ENCODE results near the gene ZNF658. TPM values are rescaled to one million over a fixed set of nuclear protein-coding genes. Genes with fewer than 3 reads are reported as not detected.
A peak's percentile ranks its signal among the peaks of the same experiment; 100 is the strongest.
"Not testable (repeated sequence)": the region's sequence is repeated elsewhere in the genome, so short reads cannot be mapped to it uniquely, and the experiment has no call there.

The ZNF658 gene
- 1 to 10 TPM; 4.0 to 7.9 TPM for total RNA-seq
- 4.6 TPM for polyA plus RNA-seq (2013, experiment 1 of 2)
- polyA plus RNA-seq (2013, experiment 2 of 2) = 5.3 TPM
- long read RNA-seq, experiment 1, full-length matches to known transcripts = 1 of 5 reads
- long read RNA-seq, experiment 1, partial matches to known transcripts = 1 of 5 reads
- long read RNA-seq, experiment 1, other reads (novel, unspliced or antisense) = 3 of 5 reads
- long read RNA-seq, experiment 2, full-length matches to known transcripts = 5 of 6 reads
- long read RNA-seq, experiment 2, partial matches to known transcripts = 0 of 6 reads
- long read RNA-seq, experiment 2, other reads (novel, unspliced or antisense) = 1 of 6 reads
- long read RNA-seq, experiment 3, full-length matches to known transcripts = 8 of 9 reads
- long read RNA-seq, experiment 3, partial matches to known transcripts = 0 of 9 reads
- long read RNA-seq, experiment 3, other reads (novel, unspliced or antisense) = 1 of 9 reads
- long read RNA-seq, experiment 4, partial matches to known transcripts = 0 of 1 reads
- long read RNA-seq, experiment 4, other reads (novel, unspliced or antisense) = 1 of 1 reads

DNA sequence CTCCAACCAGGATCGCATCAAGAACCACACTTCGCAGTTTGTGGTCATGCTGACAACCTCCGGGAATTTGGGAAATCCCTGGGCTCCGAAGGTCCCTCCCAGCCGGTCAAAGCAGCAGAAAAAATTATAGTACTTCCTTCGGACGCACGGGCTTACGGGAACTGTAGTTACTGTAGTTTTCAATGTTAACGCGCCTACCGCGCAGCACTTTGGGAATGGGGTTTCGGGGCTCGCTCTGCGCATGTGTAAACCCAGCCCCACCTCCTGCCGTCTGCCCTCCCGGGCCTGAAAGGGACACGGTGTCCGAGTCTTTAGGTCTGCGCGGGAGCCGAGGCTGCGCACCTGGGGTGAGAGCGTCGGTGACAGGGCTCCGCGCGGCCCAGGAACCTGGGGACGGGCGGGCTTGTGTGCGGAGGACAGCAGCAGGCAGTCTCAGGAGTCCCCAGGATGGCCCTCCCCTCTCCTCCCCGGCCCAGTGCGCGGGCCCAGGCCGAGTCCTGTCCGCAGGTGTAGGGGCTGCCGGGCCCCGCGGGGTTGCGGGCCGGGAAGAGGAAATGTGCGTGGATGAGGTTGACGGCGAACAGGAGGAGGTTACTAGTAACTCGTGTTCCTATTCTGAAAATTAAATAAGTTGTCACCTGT lies at the start of gene ZNF658:
ZNF658 (plus strand) TSS at position 236 of the 642 bp plus-strand sequence. CDS start 2,837 bp downstream, outside the sequence.
- H3K36me3 ChIP-seq (ENCODE audit: control insufficient read depth, insufficient read depth, low read length); H3K9me3 ChIP-seq (ENCODE audit: control insufficient read depth, low read length); H3K27me3 Mint-ChIP-seq (ENCODE audit: insufficient read depth); H3K27me3 ChIP-seq (ENCODE audit: control insufficient read depth, insufficient read depth, low read length, poor library complexity, severe bottlenecking); H3K4me1 ChIP-seq (ENCODE audit: control insufficient read depth, insufficient read depth, low read length); H3K4me1 Mint-ChIP-seq; H3K9me3 Mint-ChIP-seq; H3K9ac ChIP-seq (ENCODE audit: extremely low read depth, low read length, poor library complexity, severe bottlenecking); H3K27ac ChIP-seq (ENCODE audit: low read depth, low read length); H3K36me3 Mint-ChIP-seq (ENCODE audit: low read depth): not testable (repeated sequence)
- peak within 1 kb of the TSS; percentile 80 for H3K4me3 ChIP-seq (ENCODE audit: low read length)
- 0% methylated on average over 33 of the region's 46 CpGs; no CpG with 5 or more reads in 1 of the 2 experiments for WGBS, 2 experiments (ENCODE audit: insufficient coverage in 1 of 2, insufficient read length in 1 of 2)
- Mint-ChIP-seq H3K27ac (peak within 1 kb of the TSS; percentile 35), H3K4me3 (peak within 1 kb of the TSS; percentile 70)
- peak; percentile 91 for DNase-seq

- not testable (repeated sequence) for H3K36me3 ChIP-seq (ENCODE audit: control insufficient read depth, insufficient read depth, low read length); H3K27ac ChIP-seq (ENCODE audit: low read depth, low read length); H3K36me3 Mint-ChIP-seq (ENCODE audit: low read depth); H3K4me3 ChIP-seq (ENCODE audit: low read length); H3K27me3 ChIP-seq (ENCODE audit: control insufficient read depth, insufficient read depth, low read length, poor library complexity, severe bottlenecking); DNase-seq; H3K4me1 ChIP-seq (ENCODE audit: control insufficient read depth, insufficient read depth, low read length); H3K4me3 Mint-ChIP-seq; H3K4me1 Mint-ChIP-seq; H3K9me3 ChIP-seq (ENCODE audit: control insufficient read depth, low read length); H3K9ac ChIP-seq (ENCODE audit: extremely low read depth, low read length, poor library complexity, severe bottlenecking); H3K9me3 Mint-ChIP-seq; H3K27me3 Mint-ChIP-seq (ENCODE audit: insufficient read depth); H3K27ac Mint-ChIP-seq
- WGBS, 2 experiments (ENCODE audit: insufficient coverage in 1 of 2, insufficient read length in 1 of 2) = no CpG with 5 or more reads among the region's 4 CpGs
Measured at GRCh38 chr9:66861732-66862131, 38.8 kb upstream of the ZNF658 start.

GRCh38 chr9:66868660-66869059 lies 31.9 kb upstream of the ZNF658 start:
- no CpG with 5 or more reads among the region's 3 CpGs for WGBS, 2 experiments (ENCODE audit: insufficient coverage in 1 of 2, insufficient read length in 1 of 2)
- not testable (repeated sequence) for H3K27me3 Mint-ChIP-seq (ENCODE audit: insufficient read depth); DNase-seq; H3K27ac ChIP-seq (ENCODE audit: low read depth, low read length); H3K4me1 Mint-ChIP-seq; H3K9me3 ChIP-seq (ENCODE audit: control insufficient read depth, low read length); H3K27ac Mint-ChIP-seq; H3K27me3 ChIP-seq (ENCODE audit: control insufficient read depth, insufficient read depth, low read length, poor library complexity, severe bottlenecking); H3K4me3 ChIP-seq (ENCODE audit: low read length); H3K4me1 ChIP-seq (ENCODE audit: control insufficient read depth, insufficient read depth, low read length); H3K9me3 Mint-ChIP-seq; H3K36me3 Mint-ChIP-seq (ENCODE audit: low read depth); H3K9ac ChIP-seq (ENCODE audit: extremely low read depth, low read length, poor library complexity, severe bottlenecking); H3K36me3 ChIP-seq (ENCODE audit: control insufficient read depth, insufficient read depth, low read length); H3K4me3 Mint-ChIP-seq

DNA sequence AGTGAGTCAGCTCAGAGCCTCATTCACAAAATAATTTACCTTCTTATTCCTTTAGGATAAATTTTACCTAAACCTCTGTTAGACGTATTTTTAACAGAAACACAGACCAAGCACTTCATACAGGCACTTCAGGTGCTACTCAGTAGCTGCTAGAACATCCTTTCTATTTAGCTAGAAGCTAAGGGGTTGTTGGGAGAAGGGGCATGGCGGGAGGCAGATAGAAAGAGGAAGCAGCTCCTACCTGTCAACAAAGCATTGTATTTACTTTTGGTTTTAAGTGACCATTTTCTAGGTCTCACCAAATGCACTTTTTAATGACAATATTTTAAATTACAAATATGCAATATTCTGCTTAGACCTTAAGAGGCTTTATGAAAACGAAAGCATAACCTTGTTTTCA lies 19.9 kb upstream of the ZNF658 start:
- DNase-seq; H3K36me3 ChIP-seq (ENCODE audit: control insufficient read depth, insufficient read depth, low read length): not testable (repeated sequence)

GRCh38 chr9:66881847-66882246 lies 18.7 kb upstream of the ZNF658 start:
- not testable (repeated sequence) for DNase-seq
- 100% methylated on average over 1 of the region's 3 CpGs; no CpG with 5 or more reads in 1 of the 2 experiments for WGBS, 2 experiments (ENCODE audit: insufficient coverage in 1 of 2, insufficient read length in 1 of 2)

More for the DNA sequence above, 19.9 kb upstream of the ZNF658 start:
- not testable (repeated sequence) for H3K9ac ChIP-seq (ENCODE audit: extremely low read depth, low read length, poor library complexity, severe bottlenecking); H3K27ac Mint-ChIP-seq; H3K4me1 ChIP-seq (ENCODE audit: control insufficient read depth, insufficient read depth, low read length); H3K9me3 Mint-ChIP-seq; H3K36me3 Mint-ChIP-seq (ENCODE audit: low read depth); H3K4me3 Mint-ChIP-seq; H3K9me3 ChIP-seq (ENCODE audit: control insufficient read depth, low read length); H3K27ac ChIP-seq (ENCODE audit: low read depth, low read length); H3K27me3 Mint-ChIP-seq (ENCODE audit: insufficient read depth); H3K27me3 ChIP-seq (ENCODE audit: control insufficient read depth, insufficient read depth, low read length, poor library complexity, severe bottlenecking); H3K4me1 Mint-ChIP-seq; H3K4me3 ChIP-seq (ENCODE audit: low read length)
- WGBS, 2 experiments (ENCODE audit: insufficient coverage in 1 of 2, insufficient read length in 1 of 2) = 0% methylated on average over 1 of the region's 3 CpGs; no CpG with 5 or more reads in 1 of the 2 experiments

GRCh38 chr9:66890334-66890733 lies 10.2 kb upstream of the ZNF658 start:
- not testable (repeated sequence) for H3K4me3 Mint-ChIP-seq; H3K27ac Mint-ChIP-seq; DNase-seq; H3K36me3 ChIP-seq (ENCODE audit: control insufficient read depth, insufficient read depth, low read length); H3K4me1 ChIP-seq (ENCODE audit: control insufficient read depth, insufficient read depth, low read length); H3K9me3 ChIP-seq (ENCODE audit: control insufficient read depth, low read length); H3K9me3 Mint-ChIP-seq; H3K4me1 Mint-ChIP-seq; H3K27me3 ChIP-seq (ENCODE audit: control insufficient read depth, insufficient read depth, low read length, poor library complexity, severe bottlenecking); H3K4me3 ChIP-seq (ENCODE audit: low read length); H3K9ac ChIP-seq (ENCODE audit: extremely low read depth, low read length, poor library complexity, severe bottlenecking); H3K27me3 Mint-ChIP-seq (ENCODE audit: insufficient read depth); H3K36me3 Mint-ChIP-seq (ENCODE audit: low read depth); H3K27ac ChIP-seq (ENCODE audit: low read depth, low read length)
- 71% methylated on average over 1 of the region's 1 CpG; no CpG with 5 or more reads in 1 of the 2 experiments for WGBS, 2 experiments (ENCODE audit: insufficient coverage in 1 of 2, insufficient read length in 1 of 2)

More at GRCh38 chr9:66881847-66882246, 18.7 kb upstream of the ZNF658 start:
- H3K36me3 Mint-ChIP-seq (ENCODE audit: low read depth); H3K4me3 Mint-ChIP-seq; H3K27ac Mint-ChIP-seq; H3K27ac ChIP-seq (ENCODE audit: low read depth, low read length); H3K4me3 ChIP-seq (ENCODE audit: low read length); H3K4me1 ChIP-seq (ENCODE audit: control insufficient read depth, insufficient read depth, low read length); H3K36me3 ChIP-seq (ENCODE audit: control insufficient read depth, insufficient read depth, low read length); H3K4me1 Mint-ChIP-seq; H3K27me3 ChIP-seq (ENCODE audit: control insufficient read depth, insufficient read depth, low read length, poor library complexity, severe bottlenecking); H3K9ac ChIP-seq (ENCODE audit: extremely low read depth, low read length, poor library complexity, severe bottlenecking); H3K27me3 Mint-ChIP-seq (ENCODE audit: insufficient read depth); H3K9me3 ChIP-seq (ENCODE audit: control insufficient read depth, low read length); H3K9me3 Mint-ChIP-seq: not testable (repeated sequence)

Data from endodermal cell (in vitro differentiated cells).